GM12878 (cell line): ENCODE data around the gene ALCAM. TPM values are rescaled to one million over a fixed set of nuclear protein-coding genes. Genes with fewer than 3 reads are reported as not detected.

Source experiments
- ATAC-seq: fragments of 200-7000 bp; cut with Tn5 transposase; 3 replicates; pipeline ENCODE4 v1.9.1; 2020; ENCODE audit warnings: mild to moderate bottlenecking, moderate library complexity
- BruUV-seq: library from RNA; stranded (reverse); fragments of 400-500 nt; replicated peaks from 2 replicates; lab custom pipeline; 2021; lab: Mats Ljungman, UMichigan
- CTCF ChIA-PET: fragments of 300-600 bp; sonication (Branson Sonifier 250); formaldehyde crosslinking; extraction: SDS; loops from one replicate; lab custom pipeline; 2021; ENCODE audit warnings: inconsistent platforms; lab: Yijun Ruan, JAX
- POLR2A ChIA-PET: fragments of 350-600 bp; formaldehyde crosslinking; extraction: SDS; loops from one replicate; lab custom pipeline; 2021; ENCODE audit warnings: inconsistent platforms; lab: Charles Lee
- RAD21 ChIA-PET: fragments of 300-600 bp; sonication (Branson Sonifier 250); formaldehyde crosslinking; loops from one replicate; lab custom pipeline; 2023; ENCODE audit warnings: antibody characterized with exemption; ENCODE audit not compliant: unreplicated experiment; lab: Charles Lee
- SMC1A ChIA-PET: fragments of 300-600 bp; sonication (Branson Sonifier 250); formaldehyde crosslinking; loops from one replicate; lab custom pipeline; 2023; ENCODE audit not compliant: unreplicated experiment, uncharacterized antibody; lab: Charles Lee
- DNase-seq: peaks from one replicate; pipeline ENCODE4 v3.0.0-alpha.2; 2011; ENCODE audit warnings: low read depth, low spot score
- FAIRE-seq: peaks from 3 replicates; lab custom pipeline; 2011; peaks lifted over from hg19 to GRCh38; lab: Jason Lieb, UNC
- H2AFZ ChIP-seq: 2 replicates; pipeline ENCODE4 v1.6.0; 2011; ENCODE audit warnings: low read depth, low read length, control low read depth; ENCODE audit not compliant: control insufficient read depth
- H3K27ac ChIP-seq: 2 replicates; pipeline ENCODE4 v1.5.1; 2011; ENCODE audit warnings: control low read depth; ENCODE audit not compliant: control insufficient read depth, insufficient read depth
- H3K27me3 ChIP-seq, 2 experiments: replicated peaks in 1 of 2; 2 replicates each; pipeline versions ENCODE4 v1.6.0 to v1.6.1; 2011; ENCODE audit warnings: low read length in 1 of 2; ENCODE audit not compliant: control insufficient read depth in 2 of 2, insufficient read depth in 2 of 2
- H3K36me3 ChIP-seq, 2 experiments: 2 replicates each; pipeline ENCODE4 v1.5.1; 2011; ENCODE audit warnings: low read length in 1 of 2; ENCODE audit not compliant: control insufficient read depth in 2 of 2, insufficient read depth in 2 of 2
- H3K4me1 ChIP-seq: 2 replicates; pipeline ENCODE4 v1.6.1; 2011; ENCODE audit warnings: mild to moderate bottlenecking, low read length, moderate library complexity, mixed read lengths; ENCODE audit not compliant: control insufficient read depth, insufficient read depth
- H3K4me2 ChIP-seq: 2 replicates; pipeline ENCODE4 v1.6.0; 2011; ENCODE audit warnings: control low read depth; ENCODE audit not compliant: control insufficient read depth, insufficient read depth
- H3K4me3 ChIP-seq: fragments of 200-600 bp; sonication (generic); 2 replicates; pipeline ENCODE4 v1.5.1; 2016
- H3K79me2 ChIP-seq: 2 replicates; pipeline ENCODE4 v1.6.0; 2011; ENCODE audit warnings: low read length; ENCODE audit not compliant: control insufficient read depth, insufficient read depth
- H3K9ac ChIP-seq: 2 replicates; pipeline ENCODE4 v1.8.0; 2011; ENCODE audit warnings: low read length, control low read depth, mixed read lengths; ENCODE audit not compliant: control insufficient read depth, insufficient read depth
- H3K9me3 ChIP-seq: replicated peaks from 3 replicates; pipeline ENCODE4 v1.5.1; 2011; ENCODE audit warnings: mild to moderate bottlenecking, low read length; ENCODE audit not compliant: control insufficient read depth, insufficient read depth
- H4K20me1 ChIP-seq: 2 replicates; pipeline ENCODE4 v1.6.0; 2011; ENCODE audit not compliant: control insufficient read depth, insufficient read depth
- ATF7 ChIP-seq: fragments of 450-650 bp; IDR thresholded peaks from 2 replicates; pipeline ENCODE4 v1.6.1; 2016; ENCODE audit warnings: low read depth, mild to moderate bottlenecking
- CBX3 ChIP-seq: fragments of 200-600 bp; sonication (generic); IDR thresholded peaks from 2 replicates; pipeline ENCODE4 v1.6.1; 2016; ENCODE audit warnings: low read depth, borderline replicate concordance
- CBX5 ChIP-seq: sonication (generic); IDR thresholded peaks from 2 replicates; pipeline ENCODE4 v1.6.1; 2016; ENCODE audit warnings: low read depth, moderate library complexity, mild to moderate bottlenecking, inconsistent platforms
- CHD1 ChIP-seq: IDR thresholded peaks from 2 replicates; pipeline ENCODE4 v1.6.1; 2012; ENCODE audit warnings: low read depth, low read length, improper control_type of control experiment
- EZH2 ChIP-seq: IDR thresholded peaks from 2 replicates; pipeline ENCODE4 v1.6.1; 2012; ENCODE audit warnings: low read depth, mild to moderate bottlenecking, control low read depth, inconsistent platforms, low read length, borderline replicate concordance; ENCODE audit not compliant: control insufficient read depth
- HCFC1 ChIP-seq: fragments of 150-350 bp; IDR thresholded peaks from 2 replicates; pipeline ENCODE4 v1.6.1; 2014; ENCODE audit warnings: low read length
- JUND ChIP-seq: IDR thresholded peaks from 2 replicates; pipeline ENCODE4 v1.6.1; 2012; ENCODE audit warnings: low read depth, mild to moderate bottlenecking, low read length, improper control_type of control experiment, moderate library complexity
- KLF5 ChIP-seq: fragments of 450-650 bp; IDR thresholded peaks from 2 replicates; pipeline ENCODE4 v1.6.1; 2014; ENCODE audit warnings: mild to moderate bottlenecking; ENCODE audit not compliant: partially characterized antibody
- LARP7 ChIP-seq: fragments of 450-650 bp; IDR thresholded peaks from 2 replicates; pipeline ENCODE4 v1.6.1; 2017; ENCODE audit warnings: mild to moderate bottlenecking
- MTA3 ChIP-seq: IDR thresholded peaks from 2 replicates; pipeline ENCODE4 v1.6.1; 2012; ENCODE audit warnings: low read length, inconsistent platforms, borderline replicate concordance
- NR2C2 ChIP-seq: IDR thresholded peaks from 2 replicates; pipeline ENCODE4 v1.6.1; 2011; ENCODE audit warnings: borderline replicate concordance, low read depth; ENCODE audit not compliant: control insufficient read depth, insufficient read length
- POLR2A ChIP-seq: IDR thresholded peaks from 2 replicates; pipeline ENCODE4 v1.6.1; 2011; ENCODE audit warnings: low read depth, mild to moderate bottlenecking, low read length
- POLR2AphosphoS2 ChIP-seq: IDR thresholded peaks from 2 replicates; pipeline ENCODE4 v1.6.1; 2011; ENCODE audit warnings: low read depth, mild to moderate bottlenecking, low read length, improper control_type of control experiment, moderate library complexity
- SMC3 ChIP-seq: IDR thresholded peaks from 2 replicates; pipeline ENCODE4 v1.6.1; 2011; ENCODE audit warnings: low read length, improper control_type of control experiment, borderline replicate concordance
- SREBF2 ChIP-seq: IDR thresholded peaks from 2 replicates; pipeline ENCODE4 v1.6.1; 2012; ENCODE audit warnings: mild to moderate bottlenecking, low read length
- ZBED1 ChIP-seq: IDR thresholded peaks from 2 replicates; pipeline ENCODE4 v1.6.1; 2016; ENCODE audit warnings: borderline replicate concordance
- ZNF622 ChIP-seq: fragments of 450-650 bp; IDR thresholded peaks from 2 replicates; pipeline ENCODE4 v1.6.1; 2017; ENCODE audit warnings: mild to moderate bottlenecking, inconsistent platforms
- whole genome bisulfite sequencing: methylation state at CpG from one replicate; pipeline ENCODE4 v1.1.6; 2016; ENCODE audit warnings: low lambda C conversion rate; ENCODE audit not compliant: insufficient replicate concordance, insufficient coverage; ENCODE audit errors: missing lambda C conversion rate; 5-methylcytosine and 5-hydroxymethylcytosine counted together
- in situ Hi-C: fragments of 300-500 bp; cut with MboI; formaldehyde crosslinking; loops from 9 replicates; pipeline ENCODE4 v1.14.3; 2018; ENCODE audit warnings: mixed read lengths
- intact Hi-C: fragments of 100-400 bp; cut with micrococcal nuclease; formaldehyde crosslinking; loops from one replicate; pipeline ENCODE4 v1.14.2; 2022; ENCODE audit not compliant: unreplicated experiment
- polyA plus RNA-seq, 11 experiments: library from polyadenylated mRNA; depleted of rRNA in 4 of 11; unstranded in 6 of 11; stranded (reverse) in 5 of 11; fragments of >200 nt; fragmentation: Nextera tagmentation in 4 of 11; fragmentation: Illumina TruSeq in 1 of 11; extraction: Ambion mirVana in 4 of 11; extraction: Trizol in 1 of 11; gene quantifications; 1 replicate in 1 of 11; 2 replicates in 10 of 11; pipeline versions ENCODE4 v1.2.1 to v1.2.3, GENCODE V29; 2011 to 2016; ENCODE audit warnings: inconsistent platforms in 2 of 11, missing spikeins in 2 of 11, low read depth in 1 of 11
- total RNA-seq, 4 experiments: library from RNA; depleted of rRNA in 3 of 4; stranded (reverse); fragments of >200 nt in 3 of 4; fragmentation: Illumina TruSeq in 1 of 4; extraction: Trizol in 1 of 4; gene quantifications; 2 replicates each; pipeline versions ENCODE4 v1.2.1 to v1.2.3, GENCODE V29; 2013 to 2021
- TF ChIP-seq, protein P1 (sequence below): IDR thresholded peaks from 2 replicates; pipeline ENCODE4 v1.6.1; 2011; ENCODE audit warnings: low read depth, low read length, improper control_type of control experiment, borderline replicate concordance
- TF ChIP-seq, protein P2 (sequence below): fragments of 450-650 bp; formaldehyde crosslinking; IDR thresholded peaks from 2 replicates; pipeline ENCODE4 v1.4.0; 2020; ENCODE audit warnings: mild to moderate bottlenecking, moderate library complexity
- TF ChIP-seq, protein P3 (sequence below): fragments of 450-650 bp; IDR thresholded peaks from 2 replicates; pipeline ENCODE4 v1.6.1; 2017; ENCODE audit warnings: low read depth, mild to moderate bottlenecking, moderate library complexity

The ALCAM gene
- total and polyA plus RNA-seq, 10 of the 15 experiments (the other 5 are each of a cell fraction or from before 2014, with no cell fraction given), result 12.2 to 54.2 (median 32.6) TPM

DNA sequence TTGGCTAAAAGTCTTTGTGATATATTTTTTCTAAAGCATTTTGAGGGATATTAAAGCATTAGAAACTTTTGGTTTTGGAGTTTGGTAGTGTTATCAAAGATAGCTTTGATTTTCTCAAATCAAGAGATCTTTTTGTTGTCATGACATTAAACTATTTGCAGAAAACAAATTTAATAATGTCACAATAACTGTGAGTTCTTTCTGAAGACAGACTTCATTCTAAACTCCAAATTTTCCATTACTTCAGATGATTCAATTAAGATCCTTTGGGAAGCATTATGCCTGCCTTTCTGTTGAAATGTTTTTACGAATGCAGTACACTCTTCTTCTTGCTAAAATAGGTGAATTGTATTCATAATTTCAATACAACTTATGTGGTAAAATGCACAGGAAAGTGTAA is 145.4 kb downstream of the ALCAM start (continued):
- TF ChIP-seq, protein P1, sequence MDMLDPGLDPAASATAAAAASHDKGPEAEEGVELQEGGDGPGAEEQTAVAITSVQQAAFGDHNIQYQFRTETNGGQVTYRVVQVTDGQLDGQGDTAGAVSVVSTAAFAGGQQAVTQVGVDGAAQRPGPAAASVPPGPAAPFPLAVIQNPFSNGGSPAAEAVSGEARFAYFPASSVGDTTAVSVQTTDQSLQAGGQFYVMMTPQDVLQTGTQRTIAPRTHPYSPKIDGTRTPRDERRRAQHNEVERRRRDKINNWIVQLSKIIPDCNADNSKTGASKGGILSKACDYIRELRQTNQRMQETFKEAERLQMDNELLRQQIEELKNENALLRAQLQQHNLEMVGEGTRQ, result no peak
- TF ChIP-seq CBX5 (no peak), ZBED1 (no peak), EZH2 (no peak)

DNA sequence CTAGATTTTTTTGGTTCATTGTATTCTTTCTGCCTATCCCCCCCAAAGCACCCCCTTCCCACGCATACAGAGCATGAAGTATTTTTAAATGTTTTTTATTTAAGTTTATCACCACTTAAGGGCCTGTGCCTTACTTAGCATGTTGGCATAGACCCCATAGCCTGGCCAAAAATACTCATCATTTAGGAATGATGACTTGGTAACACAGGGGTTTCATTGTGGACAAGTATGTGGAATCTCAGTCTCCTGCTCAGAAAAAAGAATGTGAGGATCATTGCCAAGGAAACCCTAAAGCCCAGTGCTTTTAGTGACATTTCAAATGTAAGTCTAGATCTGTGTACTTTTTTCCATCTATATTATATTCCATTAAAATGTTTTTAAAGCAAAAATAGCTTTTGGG is 146.3 kb downstream of the ALCAM start:
- DNase-seq, result no peak
- RAD21 ChIA-PET, result no interaction called here
- no peaks in the 10 kb centered on the region for H3K9me3 ChIP-seq
- POLR2A ChIA-PET, result interaction anchor here (0.6 kb wide), 1 partner anchor 1794 kb away, joined by 5 read pairs; no protein-coding TSS in a partner anchor
- H3K36me3 ChIP-seq, result no peaks in the 10 kb centered on the region
- no peak overlapping the region for H3K4me3 ChIP-seq
- SMC1A ChIA-PET, result interaction anchor here (2.2 kb wide), 1 partner anchor 10 kb away, joined by 7 read pairs; no protein-coding TSS in a partner anchor
- BruUV-seq, result no TSS peak
- no peak for FAIRE-seq
- 95% methylated on average over 1 of the region's 1 CpG for WGBS
- no peaks in the 10 kb centered on the region for H3K4me1 ChIP-seq
- H3K79me2 ChIP-seq, result no peaks in the 10 kb centered on the region
- CTCF ChIA-PET, result no interaction called here
- no peak overlapping the region for H2AFZ ChIP-seq
- H3K27me3 ChIP-seq, result no peaks in the 10 kb centered on the region
- in situ Hi-C loops (loop anchor here (25.0 kb wide), 2 partner anchors 1226 to 1401 kb away; no protein-coding TSS in a partner anchor), intact Hi-C loops (loop anchor here (10.0 kb wide), 2 partner anchors 358 to 528 kb away; no protein-coding TSS in a partner anchor)
- no peak overlapping the region for H3K9ac ChIP-seq
- no peak overlapping the region for H3K27ac ChIP-seq
- ATAC-seq, result no peak
- H4K20me1 ChIP-seq, result no peaks in the 10 kb centered on the region
- no peak overlapping the region for H3K4me2 ChIP-seq
- TF ChIP-seq CHD1 (no peak), POLR2A (no peak), POLR2AphosphoS2 (no peak), NR2C2 (no peak), MTA3 (no peak), SREBF2 (no peak), CBX3 (no peak), LARP7 (no peak), ATF7 (no peak), KLF5 (no peak), ZNF622 (no peak), HCFC1 (no peak), SMC3 (no peak), JUND (no peak)
- TF ChIP-seq, protein P2, sequence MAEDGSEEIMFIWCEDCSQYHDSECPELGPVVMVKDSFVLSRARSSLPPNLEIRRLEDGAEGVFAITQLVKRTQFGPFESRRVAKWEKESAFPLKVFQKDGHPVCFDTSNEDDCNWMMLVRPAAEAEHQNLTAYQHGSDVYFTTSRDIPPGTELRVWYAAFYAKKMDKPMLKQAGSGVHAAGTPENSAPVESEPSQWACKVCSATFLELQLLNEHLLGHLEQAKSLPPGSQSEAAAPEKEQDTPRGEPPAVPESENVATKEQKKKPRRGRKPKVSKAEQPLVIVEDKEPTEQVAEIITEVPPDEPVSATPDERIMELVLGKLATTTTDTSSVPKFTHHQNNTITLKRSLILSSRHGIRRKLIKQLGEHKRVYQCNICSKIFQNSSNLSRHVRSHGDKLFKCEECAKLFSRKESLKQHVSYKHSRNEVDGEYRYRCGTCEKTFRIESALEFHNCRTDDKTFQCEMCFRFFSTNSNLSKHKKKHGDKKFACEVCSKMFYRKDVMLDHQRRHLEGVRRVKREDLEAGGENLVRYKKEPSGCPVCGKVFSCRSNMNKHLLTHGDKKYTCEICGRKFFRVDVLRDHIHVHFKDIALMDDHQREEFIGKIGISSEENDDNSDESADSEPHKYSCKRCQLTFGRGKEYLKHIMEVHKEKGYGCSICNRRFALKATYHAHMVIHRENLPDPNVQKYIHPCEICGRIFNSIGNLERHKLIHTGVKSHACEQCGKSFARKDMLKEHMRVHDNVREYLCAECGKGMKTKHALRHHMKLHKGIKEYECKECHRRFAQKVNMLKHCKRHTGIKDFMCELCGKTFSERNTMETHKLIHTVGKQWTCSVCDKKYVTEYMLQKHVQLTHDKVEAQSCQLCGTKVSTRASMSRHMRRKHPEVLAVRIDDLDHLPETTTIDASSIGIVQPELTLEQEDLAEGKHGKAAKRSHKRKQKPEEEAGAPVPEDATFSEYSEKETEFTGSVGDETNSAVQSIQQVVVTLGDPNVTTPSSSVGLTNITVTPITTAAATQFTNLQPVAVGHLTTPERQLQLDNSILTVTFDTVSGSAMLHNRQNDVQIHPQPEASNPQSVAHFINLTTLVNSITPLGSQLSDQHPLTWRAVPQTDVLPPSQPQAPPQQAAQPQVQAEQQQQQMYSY (CRISPR knock-in tag), result no peak
- TF ChIP-seq, protein P3, sequence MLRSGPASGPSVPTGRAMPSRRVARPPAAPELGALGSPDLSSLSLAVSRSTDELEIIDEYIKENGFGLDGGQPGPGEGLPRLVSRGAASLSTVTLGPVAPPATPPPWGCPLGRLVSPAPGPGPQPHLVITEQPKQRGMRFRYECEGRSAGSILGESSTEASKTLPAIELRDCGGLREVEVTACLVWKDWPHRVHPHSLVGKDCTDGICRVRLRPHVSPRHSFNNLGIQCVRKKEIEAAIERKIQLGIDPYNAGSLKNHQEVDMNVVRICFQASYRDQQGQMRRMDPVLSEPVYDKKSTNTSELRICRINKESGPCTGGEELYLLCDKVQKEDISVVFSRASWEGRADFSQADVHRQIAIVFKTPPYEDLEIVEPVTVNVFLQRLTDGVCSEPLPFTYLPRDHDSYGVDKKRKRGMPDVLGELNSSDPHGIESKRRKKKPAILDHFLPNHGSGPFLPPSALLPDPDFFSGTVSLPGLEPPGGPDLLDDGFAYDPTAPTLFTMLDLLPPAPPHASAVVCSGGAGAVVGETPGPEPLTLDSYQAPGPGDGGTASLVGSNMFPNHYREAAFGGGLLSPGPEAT, result no peak
